Lower leg skin (tissue), 4 donors: ENCODE measurements around the gene ANO2. TPM values are rescaled to one million over a fixed set of nuclear protein-coding genes. Genes with fewer than 3 reads are reported as not detected.

Experiments
- DNase-seq, 2 donors: peaks; one replicate each; pipeline ENCODE4 v3.0.0-alpha.2; 2019; ENCODE audit warnings: low spot score in 2 of 2
- H3K4me3 ChIP-seq: fragments of 200-600 bp; sonication (generic); 2 replicates; pipeline ENCODE4 v1.5.1; 2017; ENCODE audit warnings: mild to moderate bottlenecking, low read depth; ENCODE audit not compliant: poor library complexity, severe bottlenecking
- CTCF ChIP-seq, 3 donors: fragments of 450-650 bp; IDR thresholded peaks; one replicate each; pipeline ENCODE4 v1.5.1; 2016; ENCODE audit warnings: antibody characterized with exemption in 3 of 3, mild to moderate bottlenecking in 3 of 3, moderate library complexity in 2 of 3
- POLR2A ChIP-seq, 2 donors: fragments of 450-650 bp; IDR thresholded peaks; one replicate each; pipeline ENCODE4 v1.6.1; 2016 to 2017; ENCODE audit warnings: antibody characterized with exemption in 2 of 2, mild to moderate bottlenecking in 1 of 2, moderate library complexity in 1 of 2
- WGBS, 2 donors: methylation state at CpG; one replicate each; pipeline ENCODE4 v1.1.5; 2018; 5-methylcytosine and 5-hydroxymethylcytosine counted together
- intact Hi-C: fragments of 100-400 bp; cut with DNase I; formaldehyde crosslinking; loops from one replicate; pipeline ENCODE4 v1.15.0; 2023; ENCODE audit warnings: low total_unique reads
- total RNA-seq, 4 donors: library from RNA; depleted of rRNA; stranded (reverse); fragments of >200 nt; gene quantifications; one replicate each; pipeline ENCODE4 v1.1.0, GENCODE V29; 2016

ANO2 gene
- total RNA-seq, 4 donors from 2014 or later: 0.76 to 2.6 (median 1.8) TPM

GRCh38 chr12:5525783-5526367, 419.2 kb downstream of the ANO2 start:
- TF ChIP-seq CTCF (IDR thresholded peaks at IDR 0.05) (no peak), POLR2A (IDR thresholded peaks at IDR 0.05) (no peak)
- DNase-seq: no peak
- WGBS, 2 donors: 80 to 85% methylated on average over 4 of the region's 4 CpGs
- intact Hi-C loops: no loop called here
- no peak overlapping the region for H3K4me3 ChIP-seq

GRCh38 chr12:5524769-5525436, 420.2 kb downstream of the ANO2 start:
- intact Hi-C loops: no loop called here
- WGBS, 2 donors: 87% methylated on average over 15 of the region's 15 CpGs
- DNase-seq: peak in 1 of 2 donors; percentile 57

GRCh38 chr12:5524116-5524768, 420.8 kb downstream of the ANO2 start:
- intact Hi-C loops: no loop called here
- TF ChIP-seq POLR2A (IDR thresholded peaks at IDR 0.05): no peak
- no peak for TF ChIP-seq CTCF (IDR thresholded peaks at IDR 0.05)
- H3K4me3 ChIP-seq: no peak overlapping the region
- peak in 1 of 2 donors; percentile 64 for DNase-seq
- WGBS, 2 donors: 86 to 90% methylated on average over 12 of the region's 12 CpGs

More at GRCh38 chr12:5524769-5525436, 420.2 kb downstream of the ANO2 start:
- H3K4me3 ChIP-seq: no peak overlapping the region
- TF ChIP-seq POLR2A (IDR thresholded peaks at IDR 0.05) (no peak), CTCF (IDR thresholded peaks at IDR 0.05) (no peak)

GRCh38 chr12:5523396-5524115, 421.5 kb downstream of the ANO2 start:
- 91% methylated on average over 24 of the region's 24 CpGs for WGBS, 2 donors
- DNase-seq: peak in 1 of 2 donors; percentile 61
- no peak overlapping the region for H3K4me3 ChIP-seq
- no peak for TF ChIP-seq POLR2A (IDR thresholded peaks at IDR 0.05)
- intact Hi-C loops: no loop called here

- peak in 1 of 2 donors; percentile 62 for DNase-seq
- intact Hi-C loops: no loop called here
- no peak overlapping the region for H3K4me3 ChIP-seq
- no peak for TF ChIP-seq POLR2A (IDR thresholded peaks at IDR 0.05)
- TF ChIP-seq CTCF (IDR thresholded peaks at IDR 0.05): no peak
- 82 to 94% methylated on average over 11 of the region's 11 CpGs for WGBS, 2 donors
These were observed 422.4 kb downstream of the ANO2 start for GRCh38 chr12:5522432-5523335.
